T47D (cell line): Measurements from ENCODE around the gene CDYL2.
"Not testable (repeated sequence)": the region's sequence is repeated elsewhere in the genome, so short reads cannot be mapped to it uniquely, and the experiment has no call there.

Source experiments
- DNase-seq, 2 experiments: peaks; one replicate each; pipeline versions ENCODE4 v3.0.0 to v3.0.0-alpha.2; 2011 to 2012; ENCODE audit warnings: low read depth in 1 of 2, low spot score in 1 of 2
- JUND ChIP-seq: IDR thresholded peaks from 2 replicates; pipeline ENCODE4 v1.6.1; 2012; ENCODE audit warnings: low read depth
- in situ Hi-C: cut with HindIII; loops from 2 replicates; pipeline ENCODE4 v1.10.0; 2016; ENCODE audit warnings: low sequenced_read_pairs, low pct_unique_long_range_greater_than_20kb

The CDYL2 gene

GRCh38 chr16:80828495-80828894, 24.1 kb upstream of the CDYL2 start:
- in situ Hi-C loops = no loop called here
- DNase-seq = no peak
- TF ChIP-seq JUND = no peak

- no peak for TF ChIP-seq JUND
- in situ Hi-C loops = no loop called here
- no peak for DNase-seq
Measured at GRCh38 chr16:80827007-80827406, 22.6 kb upstream of the CDYL2 start.

DNA sequence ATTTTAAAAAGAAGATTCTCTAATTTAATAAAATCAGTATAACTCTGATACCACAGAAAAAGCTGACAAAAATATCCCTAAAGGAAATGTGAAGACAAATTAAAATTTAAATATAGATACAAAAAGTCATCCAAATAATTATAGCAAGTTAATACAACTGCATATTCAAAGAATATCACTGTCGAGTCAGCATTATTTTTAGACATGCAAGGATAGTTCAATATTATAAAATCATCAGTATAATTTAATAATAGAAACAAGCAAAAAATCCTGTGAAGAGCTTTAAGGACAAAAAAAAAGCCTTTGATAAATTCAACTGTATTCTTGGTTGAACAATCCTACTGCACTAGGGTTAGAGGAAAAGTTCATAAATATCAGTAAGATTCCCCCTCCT, 21.0 kb upstream of the CDYL2 start:
- no peak for DNase-seq
- in situ Hi-C loops = no loop called here
- TF ChIP-seq JUND = no peak

DNA sequence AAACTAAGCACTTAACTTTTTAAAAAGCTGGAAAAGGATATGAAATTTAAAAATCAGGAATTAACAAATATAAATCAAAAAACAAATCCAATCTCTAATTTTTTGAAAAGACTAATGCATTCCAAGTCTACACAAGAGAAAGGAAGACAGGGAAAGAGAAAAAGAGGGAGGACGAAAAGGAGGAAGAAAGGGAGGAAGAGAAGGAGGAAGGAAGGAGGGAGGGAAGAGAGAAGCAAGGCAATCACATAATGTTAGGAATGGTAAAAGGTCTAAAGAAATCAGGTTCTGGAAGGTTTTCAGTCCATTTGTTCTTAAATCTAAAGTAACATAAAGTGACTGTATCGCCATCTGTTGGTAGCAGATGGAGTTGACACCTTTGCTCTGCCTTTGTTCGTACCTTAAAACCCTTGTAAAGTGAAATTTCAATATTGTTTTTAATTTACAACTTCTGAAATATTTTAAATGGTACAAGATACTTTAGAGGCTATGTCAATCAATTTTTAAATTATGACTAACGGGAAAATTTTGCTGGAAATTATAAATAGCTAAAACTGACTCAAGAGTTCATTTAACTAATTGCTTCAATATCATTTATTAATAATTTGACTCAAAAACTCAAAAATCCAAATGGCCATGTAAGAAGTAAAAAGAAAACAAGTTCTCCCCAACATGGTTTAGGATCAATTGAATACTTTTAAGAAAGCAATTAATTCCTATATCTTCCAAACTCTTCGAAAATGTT, 20.4 kb upstream of the CDYL2 start:
- DNase-seq = peak in 1 of 2 experiments; percentile 78
- no peak for TF ChIP-seq JUND
- in situ Hi-C loops = no loop called here

- no peak for TF ChIP-seq JUND
- in situ Hi-C loops = no loop called here
- no peak for DNase-seq
Measured at GRCh38 chr16:80819988-80820387, 15.6 kb upstream of the CDYL2 start.

DNA sequence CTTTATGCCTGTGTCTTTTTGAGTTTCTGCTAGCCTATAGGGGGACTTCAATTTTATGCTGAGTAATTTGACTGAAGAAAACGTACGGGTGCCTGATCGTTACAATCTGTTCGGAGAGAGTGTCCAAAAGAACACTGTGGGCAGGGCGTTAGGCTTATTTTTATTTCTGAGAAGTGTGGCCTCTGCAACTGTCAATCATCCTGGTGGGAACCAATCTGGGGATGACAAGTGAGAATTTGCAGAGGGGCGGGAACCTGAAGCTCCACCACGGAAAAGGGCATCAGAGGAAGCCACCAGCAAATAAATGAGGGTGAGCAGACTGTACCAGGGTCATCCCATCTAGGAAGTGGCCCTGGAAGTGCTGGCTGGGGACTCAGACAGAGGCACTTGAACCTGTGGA, 12.0 kb upstream of the CDYL2 start:
- no peak for DNase-seq
- in situ Hi-C loops = no loop called here
- TF ChIP-seq JUND = no peak

DNA sequence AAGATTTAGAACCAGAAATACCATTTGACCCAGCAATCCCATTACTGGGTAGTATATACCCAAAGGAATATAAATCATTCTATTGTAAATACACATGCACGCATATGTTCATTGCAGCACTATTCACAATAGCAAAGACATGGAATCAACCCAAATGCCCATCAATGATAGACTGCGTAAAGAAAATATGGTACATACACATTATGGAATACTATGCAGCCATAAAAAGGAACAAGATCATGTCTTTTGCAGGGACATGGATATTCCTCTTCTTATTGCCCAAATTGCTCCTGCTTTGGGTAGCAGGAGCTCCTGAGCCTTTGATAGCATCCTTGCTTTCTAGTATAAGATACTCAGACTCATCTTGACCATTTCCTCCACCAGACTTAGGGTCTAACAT, 10.9 kb upstream of the CDYL2 start:
- in situ Hi-C loops, DNase-seq: not testable (repeated sequence)

GRCh38 chr16:80812593-80812992, 8.2 kb upstream of the CDYL2 start:
- no peak for DNase-seq
- TF ChIP-seq JUND = no peak
- in situ Hi-C loops = no loop called here

GRCh38 chr16:80809366-80809765, 5.0 kb upstream of the CDYL2 start:
- no peak for DNase-seq
- in situ Hi-C loops = no loop called here

DNA sequence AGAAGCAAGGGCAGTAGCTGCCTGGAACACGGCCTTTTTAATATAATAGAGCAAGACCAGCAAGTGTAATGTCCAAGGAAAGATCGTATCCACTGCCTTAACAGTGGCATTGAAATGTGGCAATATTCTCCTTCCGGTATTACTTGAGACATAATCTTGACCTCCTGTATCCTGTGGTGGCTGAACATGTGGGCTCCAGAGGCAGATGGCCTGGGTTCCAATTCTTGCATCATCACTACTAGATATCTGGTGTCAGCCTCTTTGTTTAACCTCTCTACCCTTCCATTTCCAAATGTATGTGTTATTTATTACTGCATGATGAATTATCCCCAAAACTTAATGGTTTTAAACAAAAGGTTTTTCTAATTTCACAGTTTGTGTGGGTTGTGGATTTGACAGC, 3.5 kb upstream of the CDYL2 start:
- in situ Hi-C loops = no loop called here
- DNase-seq = no peak
- no peak for TF ChIP-seq JUND

More at GRCh38 chr16:80809366-80809765, 5.0 kb upstream of the CDYL2 start:
- no peak for TF ChIP-seq JUND

GRCh38 chr16:80806927-80807340, 2.5 kb upstream of the CDYL2 start:
- no peak for DNase-seq
- in situ Hi-C loops = no loop called here
- TF ChIP-seq JUND = no peak

DNA sequence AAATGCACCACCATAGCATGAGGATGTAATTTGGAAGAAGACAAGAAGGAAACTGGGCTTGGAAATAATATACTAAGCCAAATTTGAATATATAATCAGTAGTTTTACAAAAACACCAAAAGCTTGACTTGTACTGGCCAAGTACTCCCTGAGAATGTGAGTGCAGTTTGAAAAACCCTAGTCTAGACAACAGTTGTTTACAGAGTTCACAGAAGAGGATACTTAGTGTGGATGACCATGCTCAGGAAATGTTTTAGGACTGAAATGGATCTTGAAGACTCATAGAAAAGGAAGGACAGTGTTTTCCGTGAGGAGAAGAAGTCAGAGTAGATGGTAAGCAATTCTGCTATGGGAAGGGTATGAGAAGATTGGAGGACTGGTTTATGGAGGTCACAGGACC, 1.9 kb upstream of the CDYL2 start:
- in situ Hi-C loops = no loop called here
- no peak for DNase-seq
- no peak for TF ChIP-seq JUND

GRCh38 chr16:80804056-80804525, 307 bp downstream of the CDYL2 start:
- DNase-seq = peak; percentile 63 to 65
- in situ Hi-C loops = no loop called here

More at GRCh38 chr16:80804056-80804525, 307 bp downstream of the CDYL2 start:
- no peak for TF ChIP-seq JUND
